NCI-H526 (cell line): ENCODE measurements around the gene EFNA5.

ENCODE experiments used
- DNase-seq, 2 experiments: peaks; one replicate each; lab custom pipeline; 2025; lab: John Stamatoyannopoulos, UW

Gene EFNA5

GRCh38 chr5:107571621-107572536 is 98.9 kb downstream of the EFNA5 start:
- peak; percentile 90 to 95 for DNase-seq

- peak; percentile 8 to 29 for DNase-seq
Observed at GRCh38 chr5:107570805-107571531, 99.8 kb downstream of the EFNA5 start.

GRCh38 chr5:107570181-107570580 is 100.6 kb downstream of the EFNA5 start:
- DNase-seq: no peak

- DNase-seq: peak in 1 of 2 experiments; percentile 17
Observed at GRCh38 chr5:107567901-107568671, 102.7 kb downstream of the EFNA5 start.

- no peak for DNase-seq
Observed at GRCh38 chr5:107566986-107567385, 103.8 kb downstream of the EFNA5 start.

GRCh38 chr5:107565791-107566767 is 104.7 kb downstream of the EFNA5 start:
- no peak for DNase-seq

- DNase-seq: no peak
Observed at GRCh38 chr5:107564931-107565372, 105.8 kb downstream of the EFNA5 start.

GRCh38 chr5:107563959-107564544 is 106.7 kb downstream of the EFNA5 start:
- no peak for DNase-seq

GRCh38 chr5:107560377-107560776 is 110.4 kb downstream of the EFNA5 start:
- no peak for DNase-seq

GRCh38 chr5:107558823-107559375 is 111.8 kb downstream of the EFNA5 start:
- DNase-seq: no peak

GRCh38 chr5:107557051-107557658 is 113.6 kb downstream of the EFNA5 start:
- peak in 1 of 2 experiments; percentile 35 for DNase-seq

GRCh38 chr5:107556575-107556974 is 114.2 kb downstream of the EFNA5 start:
- DNase-seq: no peak

- no peak for DNase-seq
Observed at GRCh38 chr5:107555425-107556090, 115.2 kb downstream of the EFNA5 start.

- DNase-seq: peak; percentile 63 to 66
Observed at GRCh38 chr5:107554776-107555424, 115.8 kb downstream of the EFNA5 start.

- DNase-seq: peak; percentile 59 to 75
Observed at GRCh38 chr5:107553117-107553555, 117.6 kb downstream of the EFNA5 start.

GRCh38 chr5:107551088-107551487 is 119.6 kb downstream of the EFNA5 start:
- DNase-seq: no peak

- no peak for DNase-seq
Observed at GRCh38 chr5:107549567-107549966, 121.2 kb downstream of the EFNA5 start.

GRCh38 chr5:107548477-107548876 is 122.3 kb downstream of the EFNA5 start:
- no peak for DNase-seq

GRCh38 chr5:107546719-107547118 is 124.0 kb downstream of the EFNA5 start:
- DNase-seq: no peak
